ENCODE data around the gene GRID1. TPM values are rescaled to one million over a fixed set of nuclear protein-coding genes. Genes with fewer than 3 reads are reported as not detected.

The GRID1 gene
- polyA plus RNA-seq, 1 experiment, result 0.49 TPM

DNA sequence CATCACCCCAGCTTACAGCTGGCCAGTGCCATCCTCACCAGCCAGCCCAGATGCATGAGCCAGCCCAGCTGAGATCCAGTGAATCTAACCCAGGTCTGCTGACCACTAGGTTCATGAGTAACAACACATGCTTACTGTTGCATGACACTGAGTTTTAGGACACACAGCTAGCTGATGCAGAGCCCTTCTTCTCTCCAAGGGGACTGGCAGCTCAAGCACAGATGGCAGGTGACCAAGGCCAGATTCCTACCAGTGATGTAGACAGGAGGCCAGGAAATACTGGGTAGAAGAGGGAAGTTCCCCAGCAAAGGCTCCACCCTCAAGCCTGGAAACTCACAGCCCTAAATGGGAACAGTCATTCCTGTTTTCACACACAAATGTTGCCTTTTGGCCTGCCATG lies 236.6 kb downstream of the GRID1 start:
- no peak for DNase-seq (ENCODE audit: low read depth)
- TF ChIP-seq, protein P1, sequence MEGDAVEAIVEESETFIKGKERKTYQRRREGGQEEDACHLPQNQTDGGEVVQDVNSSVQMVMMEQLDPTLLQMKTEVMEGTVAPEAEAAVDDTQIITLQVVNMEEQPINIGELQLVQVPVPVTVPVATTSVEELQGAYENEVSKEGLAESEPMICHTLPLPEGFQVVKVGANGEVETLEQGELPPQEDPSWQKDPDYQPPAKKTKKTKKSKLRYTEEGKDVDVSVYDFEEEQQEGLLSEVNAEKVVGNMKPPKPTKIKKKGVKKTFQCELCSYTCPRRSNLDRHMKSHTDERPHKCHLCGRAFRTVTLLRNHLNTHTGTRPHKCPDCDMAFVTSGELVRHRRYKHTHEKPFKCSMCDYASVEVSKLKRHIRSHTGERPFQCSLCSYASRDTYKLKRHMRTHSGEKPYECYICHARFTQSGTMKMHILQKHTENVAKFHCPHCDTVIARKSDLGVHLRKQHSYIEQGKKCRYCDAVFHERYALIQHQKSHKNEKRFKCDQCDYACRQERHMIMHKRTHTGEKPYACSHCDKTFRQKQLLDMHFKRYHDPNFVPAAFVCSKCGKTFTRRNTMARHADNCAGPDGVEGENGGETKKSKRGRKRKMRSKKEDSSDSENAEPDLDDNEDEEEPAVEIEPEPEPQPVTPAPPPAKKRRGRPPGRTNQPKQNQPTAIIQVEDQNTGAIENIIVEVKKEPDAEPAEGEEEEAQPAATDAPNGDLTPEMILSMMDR (IDR thresholded peaks at IDR 0.05; ENCODE audit: insufficient read depth, low read depth, low read length), result no peak
- Histone ChIP-seq H3K27me3 (ENCODE audit: control insufficient read depth, insufficient read depth, low read length) (no peaks in the 10 kb centered on the region), H3K4me3 (ENCODE audit: low read depth, low read length) (no peak overlapping the region), H3K36me3 (ENCODE audit: control insufficient read depth, insufficient read depth, low read length) (no peaks in the 10 kb centered on the region)
- CTCF ChIA-PET, result no interaction called here
- POLR2A ChIA-PET, result no interaction called here

DNA sequence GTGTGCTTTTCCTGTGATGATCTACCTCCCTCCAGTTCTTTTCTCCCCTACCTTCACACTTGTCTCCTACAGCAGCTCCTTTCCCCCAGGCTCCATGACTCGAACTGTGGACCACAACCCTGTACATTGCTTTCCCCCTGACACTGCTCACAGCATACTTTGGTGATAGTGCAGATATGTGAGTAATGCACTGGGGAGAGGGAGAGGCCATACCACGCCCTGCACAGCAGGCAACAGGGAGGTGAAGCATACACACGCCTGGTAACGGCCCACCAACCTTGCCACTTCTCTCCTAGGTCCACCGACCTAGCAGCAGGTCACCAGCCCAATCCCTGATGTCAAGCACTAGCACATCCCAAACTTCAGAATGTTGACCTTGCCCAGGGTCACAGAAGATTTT lies 238.2 kb downstream of the GRID1 start:
- POLR2A ChIA-PET, result no interaction called here
- TF ChIP-seq, protein P1 (IDR thresholded peaks at IDR 0.05; ENCODE audit: insufficient read depth, low read depth, low read length), result no peak
- Histone ChIP-seq H3K36me3 (ENCODE audit: control insufficient read depth, insufficient read depth, low read length) (no peaks in the 10 kb centered on the region), H3K4me3 (ENCODE audit: low read depth, low read length) (no peak overlapping the region), H3K27me3 (ENCODE audit: control insufficient read depth, insufficient read depth, low read length) (no peaks in the 10 kb centered on the region)
- DNase-seq (ENCODE audit: low read depth), result no peak
- CTCF ChIA-PET, result no interaction called here

DNA sequence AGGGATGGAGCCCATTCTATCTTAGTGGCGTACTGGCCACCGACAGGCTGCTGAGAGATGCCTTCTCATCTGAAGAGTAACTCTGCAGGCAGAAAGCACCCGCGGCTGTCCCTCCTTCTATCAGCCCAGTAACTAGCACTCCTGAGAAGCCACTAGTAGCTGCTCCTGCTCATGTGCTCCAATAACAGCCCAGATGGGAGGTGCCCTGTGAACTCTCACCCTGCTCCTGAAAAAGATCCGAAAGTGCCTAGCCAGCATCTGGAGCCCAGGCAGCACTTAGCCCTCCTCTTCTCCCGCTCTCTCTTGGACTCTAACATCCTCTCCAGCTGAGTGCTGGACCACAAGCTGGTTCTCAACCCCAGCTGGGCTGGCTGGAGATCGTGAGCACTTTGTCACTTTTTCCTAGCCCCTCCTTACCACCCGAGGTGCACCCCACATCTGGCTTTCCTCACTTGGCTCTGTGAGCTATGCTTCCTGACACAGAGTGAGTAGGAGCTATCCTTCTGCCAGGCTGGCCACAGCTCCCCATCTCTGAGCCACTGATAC lies 239.2 kb downstream of the GRID1 start:
- ChIA-PET POLR2A (no interaction called here), CTCF (no interaction called here)
- no peak overlapping the region for H3K4me3 ChIP-seq (ENCODE audit: low read depth, low read length)
- H3K27me3 ChIP-seq (ENCODE audit: control insufficient read depth, insufficient read depth, low read length), result no peaks in the 10 kb centered on the region
- no peak for DNase-seq (ENCODE audit: low read depth)
- no peaks in the 10 kb centered on the region for H3K36me3 ChIP-seq (ENCODE audit: control insufficient read depth, insufficient read depth, low read length)
- TF ChIP-seq, protein P1 (IDR thresholded peaks at IDR 0.05; ENCODE audit: insufficient read depth, low read depth, low read length), result no peak

DNA sequence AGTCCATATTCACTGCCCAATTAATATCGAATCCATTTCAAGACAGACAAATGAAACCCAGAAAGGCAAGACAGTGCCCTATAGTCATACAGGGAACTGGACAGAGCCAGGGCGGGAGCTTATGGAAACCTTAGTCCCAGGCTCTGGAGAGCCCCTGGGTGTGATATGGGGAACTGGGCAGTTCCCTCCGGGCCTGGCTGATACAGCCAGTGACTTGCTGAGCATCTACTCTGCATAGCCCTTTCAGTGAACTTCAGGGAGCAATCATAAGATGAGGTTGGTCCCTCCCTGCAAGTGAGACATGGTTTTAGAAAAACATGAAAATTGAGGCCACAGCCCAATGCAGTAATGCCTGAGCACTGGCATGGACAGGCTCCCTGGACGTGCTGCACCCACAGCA lies 241.9 kb downstream of the GRID1 start:
- ChIA-PET CTCF (no interaction called here), POLR2A (no interaction called here)
- H3K27me3 ChIP-seq (ENCODE audit: control insufficient read depth, insufficient read depth, low read length), result no peaks in the 10 kb centered on the region
- TF ChIP-seq, protein P1 (IDR thresholded peaks at IDR 0.05; ENCODE audit: insufficient read depth, low read depth, low read length), result no peak
- H3K36me3 ChIP-seq (ENCODE audit: control insufficient read depth, insufficient read depth, low read length), result no peaks in the 10 kb centered on the region
- no peak overlapping the region for H3K4me3 ChIP-seq (ENCODE audit: low read depth, low read length)
- DNase-seq (ENCODE audit: low read depth), result no peak

DNA sequence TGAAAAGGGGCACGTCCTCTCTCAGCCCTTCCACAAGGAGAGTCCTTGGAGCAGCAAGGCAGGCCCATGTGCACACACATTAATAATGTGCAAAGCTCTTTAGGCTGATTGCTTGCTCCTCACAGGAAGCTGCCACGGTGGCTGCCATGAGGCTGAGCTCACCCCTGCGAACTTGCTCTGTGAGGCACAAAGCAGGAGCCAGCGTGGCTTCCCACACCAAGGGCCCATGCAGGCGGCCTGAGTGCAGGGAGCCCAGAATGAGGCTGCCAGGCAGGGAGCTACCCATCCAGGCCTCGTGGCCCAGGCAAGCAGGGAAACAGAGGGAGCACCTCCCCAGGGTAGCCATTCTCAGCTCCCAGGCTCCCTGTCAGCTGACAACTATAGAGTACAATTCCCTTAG lies 242.9 kb downstream of the GRID1 start:
- H3K4me3 ChIP-seq (ENCODE audit: low read depth, low read length), result no peak overlapping the region
- POLR2A ChIA-PET, result no interaction called here
- CTCF ChIA-PET, result no interaction called here
- DNase-seq (ENCODE audit: low read depth), result no peak
- H3K36me3 ChIP-seq (ENCODE audit: control insufficient read depth, insufficient read depth, low read length), result no peaks in the 10 kb centered on the region
- TF ChIP-seq, protein P1 (IDR thresholded peaks at IDR 0.05; ENCODE audit: insufficient read depth, low read depth, low read length), result no peak
- no peaks in the 10 kb centered on the region for H3K27me3 ChIP-seq (ENCODE audit: control insufficient read depth, insufficient read depth, low read length)
